GM19463 (cell line): ENCODE data around the gene TNFRSF13B.
"Not testable (repeated sequence)": the region's sequence is repeated elsewhere in the genome, so short reads cannot be mapped to it uniquely, and the experiment has no call there.

ENCODE experiments used
- ATAC-seq: cut with Tn5 transposase; IDR thresholded peaks from one replicate; pipeline ENCODE4 v1.9.1; 2021; ENCODE audit warnings: mild to moderate bottlenecking, moderate library complexity; ENCODE audit not compliant: unreplicated experiment

TNFRSF13B gene

GRCh38 chr17:17007891-17008290 is 36.0 kb upstream of the TNFRSF13B start:
- ATAC-seq, result not testable (repeated sequence)

GRCh38 chr17:17004997-17005614 is 33.2 kb upstream of the TNFRSF13B start:
- not testable (repeated sequence) for ATAC-seq

GRCh38 chr17:17004251-17004996 is 32.5 kb upstream of the TNFRSF13B start:
- no peak for ATAC-seq

- ATAC-seq, result not testable (repeated sequence)
These were observed 31.1 kb upstream of the TNFRSF13B start for GRCh38 chr17:17002731-17003715.

- peak; percentile 76 for ATAC-seq
These were observed 30.1 kb upstream of the TNFRSF13B start for GRCh38 chr17:17001874-17002520.

GRCh38 chr17:17001076-17001777 is 29.3 kb upstream of the TNFRSF13B start:
- ATAC-seq, result no peak

GRCh38 chr17:16999931-17000625 is 28.2 kb upstream of the TNFRSF13B start:
- no peak for ATAC-seq

- no peak for ATAC-seq
These were observed 25.9 kb upstream of the TNFRSF13B start for GRCh38 chr17:16997514-16998429.

GRCh38 chr17:16996726-16997125 is 24.8 kb upstream of the TNFRSF13B start:
- ATAC-seq, result not testable (repeated sequence)

- no peak for ATAC-seq
These were observed 24.0 kb upstream of the TNFRSF13B start for GRCh38 chr17:16995930-16996329.

- ATAC-seq, result no peak
These were observed 22.7 kb upstream of the TNFRSF13B start for GRCh38 chr17:16994631-16995030.

- ATAC-seq, result no peak
These were observed 19.6 kb upstream of the TNFRSF13B start for GRCh38 chr17:16991349-16992009.

- ATAC-seq, result no peak
These were observed 18.3 kb upstream of the TNFRSF13B start for GRCh38 chr17:16989953-16990860.

GRCh38 chr17:16989230-16989952 is 17.5 kb upstream of the TNFRSF13B start:
- ATAC-seq, result peak; percentile 29

- ATAC-seq, result peak; percentile 0
These were observed 16.9 kb upstream of the TNFRSF13B start for GRCh38 chr17:16988749-16989229.
